Neural progenitor cell (in vitro differentiated cells): ENCODE data around the gene PLA2G4A.

Experiments
- CTCF ChIP-seq: fragments of 200-600 bp; sonication (generic); IDR thresholded peaks from 2 replicates; pipeline ENCODE4 v1.5.1; 2017; ENCODE audit warnings: antibody characterized with exemption, mild to moderate bottlenecking
- EZH2 ChIP-seq: fragments of 200-600 bp; sonication (generic); IDR thresholded peaks from 2 replicates; pipeline ENCODE4 v1.6.1; 2017; ENCODE audit warnings: antibody characterized with exemption, mild to moderate bottlenecking, moderate library complexity

GRCh38 chr1:186915555-186915954 is 86.8 kb downstream of the PLA2G4A start:
- TF ChIP-seq EZH2 = no peak
- no peak for TF ChIP-seq CTCF
